Trophoblast cell (in vitro differentiated cells and primary cell): Measurements from ENCODE around the gene LUC7L3.

Experiments
- DNase-seq, 2 donors: peaks; one replicate each; pipeline ENCODE4 v3.0.0-alpha.2; 2016
- H2AFZ ChIP-seq: 2 replicates; pipeline ENCODE4 v1.6.1; 2013; ENCODE audit warnings: low read length, moderate library complexity, mild to moderate bottlenecking; ENCODE audit not compliant: insufficient read depth, poor library complexity
- H2AK5ac ChIP-seq: 2 replicates; pipeline ENCODE4 v1.6.1; 2013; ENCODE audit warnings: mild to moderate bottlenecking, low read length
- H2BK120ac ChIP-seq: 2 replicates; pipeline ENCODE4 v1.6.1; 2013; ENCODE audit warnings: low read length, mild to moderate bottlenecking, moderate library complexity; ENCODE audit not compliant: insufficient read depth, poor library complexity
- H2BK12ac ChIP-seq: 2 replicates; pipeline ENCODE4 v1.6.1; 2013; ENCODE audit warnings: mild to moderate bottlenecking, low read length, moderate library complexity
- H2BK5ac ChIP-seq: 2 replicates; pipeline ENCODE4 v1.6.1; 2013; ENCODE audit warnings: low read length, low read depth, moderate library complexity, mild to moderate bottlenecking; ENCODE audit not compliant: poor library complexity
- H3K14ac ChIP-seq: 2 replicates; pipeline ENCODE4 v1.6.1; 2013; ENCODE audit warnings: mild to moderate bottlenecking, low read length
- H3K18ac ChIP-seq: 2 replicates; pipeline ENCODE4 v1.6.1; 2013; ENCODE audit warnings: mild to moderate bottlenecking, low read length
- H3K23ac ChIP-seq: 2 replicates; pipeline ENCODE4 v1.6.1; 2013; ENCODE audit warnings: low read length
- H3K27ac ChIP-seq: 2 replicates; pipeline ENCODE4 v1.5.1; 2013; ENCODE audit warnings: low read depth, mild to moderate bottlenecking, inconsistent platforms, low read length, moderate library complexity
- H3K27me3 ChIP-seq: 2 replicates; pipeline ENCODE4 v1.6.1; 2013; ENCODE audit warnings: inconsistent platforms, mild to moderate bottlenecking, low read length, moderate library complexity; ENCODE audit not compliant: insufficient read depth
- H3K36me3 ChIP-seq, 2 experiments: 1 replicate in 1 of 2; 2 replicates in 1 of 2; pipeline ENCODE4 v1.6.1; 2013; ENCODE audit warnings: low read length in 2 of 2, mild to moderate bottlenecking in 2 of 2, moderate library complexity in 1 of 2; ENCODE audit not compliant: insufficient read depth in 2 of 2, control insufficient read depth in 1 of 2
- H3K4ac ChIP-seq: 2 replicates; pipeline ENCODE4 v1.6.1; 2013; ENCODE audit warnings: low read depth, mild to moderate bottlenecking, low read length, moderate library complexity
- H3K4me1 ChIP-seq, 2 experiments: 1 replicate in 1 of 2; 2 replicates in 1 of 2; pipeline ENCODE4 v1.6.1; 2013; ENCODE audit warnings: low read length in 2 of 2, mild to moderate bottlenecking in 2 of 2, moderate library complexity in 1 of 2; ENCODE audit not compliant: insufficient read depth in 2 of 2, control insufficient read depth in 1 of 2
- H3K4me2 ChIP-seq: 2 replicates; pipeline ENCODE4 v1.6.1; 2013; ENCODE audit warnings: inconsistent platforms, mild to moderate bottlenecking, low read length, moderate library complexity
- H3K4me3 ChIP-seq: 2 replicates; pipeline ENCODE4 v1.5.1; 2013; ENCODE audit warnings: mild to moderate bottlenecking, low read depth, low read length, inconsistent platforms
- H3K79me1 ChIP-seq: one replicate; pipeline ENCODE4 v1.6.1; 2013; ENCODE audit warnings: low read length
- H3K79me2 ChIP-seq: 2 replicates; pipeline ENCODE4 v1.6.1; 2013; ENCODE audit warnings: low read length, mild to moderate bottlenecking; ENCODE audit not compliant: control insufficient read depth, insufficient read depth, poor library complexity
- H3K9ac ChIP-seq: 2 replicates; pipeline ENCODE4 v1.6.1; 2013; ENCODE audit warnings: mild to moderate bottlenecking, low read length
- H3K9me3 ChIP-seq: 2 replicates; pipeline ENCODE4 v1.6.1; 2013; ENCODE audit warnings: low read depth, mild to moderate bottlenecking, control low read depth, inconsistent platforms, low read length; ENCODE audit not compliant: insufficient read depth
- H4K12ac ChIP-seq: 2 replicates; pipeline ENCODE4 v1.6.1; 2013; ENCODE audit warnings: low read depth, mild to moderate bottlenecking, low read length, moderate library complexity
- H4K8ac ChIP-seq: 2 replicates; pipeline ENCODE4 v1.6.1; 2013; ENCODE audit warnings: low read depth, mild to moderate bottlenecking, low read length, moderate library complexity
- H4K91ac ChIP-seq: one replicate; pipeline ENCODE4 v1.6.1; 2013; ENCODE audit warnings: low read depth, mild to moderate bottlenecking, low read length, moderate library complexity
- WGBS: extraction: QIAGEN DNeasy Blood & Tissue Kit; methylation state at CpG from one replicate; pipeline ENCODE4 v1.1.7; 2013; ENCODE audit warnings: missing lambda C conversion rate; ENCODE audit not compliant: insufficient read length, insufficient coverage; ENCODE audit errors: extremely low coverage; 5-methylcytosine and 5-hydroxymethylcytosine counted together

LUC7L3 gene

DNA sequence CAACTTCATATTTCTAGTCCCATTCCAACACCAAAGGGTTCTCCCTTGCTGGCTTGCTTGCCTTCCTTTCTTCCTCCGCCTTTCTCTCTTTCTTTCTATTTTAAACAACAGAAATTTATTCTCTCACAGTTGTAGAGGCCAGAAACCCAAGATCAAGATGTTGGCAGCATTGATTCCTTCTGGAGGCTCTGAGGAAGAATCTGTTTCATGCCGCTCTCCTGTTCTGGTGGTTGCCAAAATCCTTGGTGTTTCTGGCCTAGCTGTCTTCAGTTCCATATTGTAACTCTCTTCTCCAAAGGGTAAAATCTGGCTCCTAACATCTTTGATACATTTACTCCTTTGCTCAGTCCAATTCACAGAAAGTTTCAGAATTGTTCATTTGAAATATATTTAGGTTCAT is 50.9 kb downstream of the LUC7L3 start:
- no peak overlapping the region for H4K8ac ChIP-seq
- H4K12ac ChIP-seq: no peak overlapping the region
- H3K4me1 ChIP-seq: peaks cover 0 to 3% of the 10 kb centered on the region in 2 experiments
- no peak overlapping the region for H2BK12ac ChIP-seq
- H3K79me2 ChIP-seq: no peaks in the 10 kb centered on the region
- H2BK5ac ChIP-seq: no peak overlapping the region
- DNase-seq: no peak
- no peaks in the 10 kb centered on the region for H3K27me3 ChIP-seq
- no peak overlapping the region for H3K18ac ChIP-seq
- H3K36me3 ChIP-seq: no peaks in the 10 kb centered on the region
- H3K4me3 ChIP-seq: no peak overlapping the region
- no peak overlapping the region for H2BK120ac ChIP-seq
- no peaks in the 10 kb centered on the region for H3K79me1 ChIP-seq
- no peak overlapping the region for H3K27ac ChIP-seq
- no peak overlapping the region for H2AK5ac ChIP-seq
- no CpG with 5 or more reads among the region's 2 CpGs for WGBS
- no peak overlapping the region for H3K4me2 ChIP-seq
- no peak overlapping the region for H3K14ac ChIP-seq
- H4K91ac ChIP-seq: no peak overlapping the region
- no peak overlapping the region for H3K9ac ChIP-seq
- no peaks in the 10 kb centered on the region for H3K9me3 ChIP-seq
- H3K4ac ChIP-seq: no peak overlapping the region
- H2AFZ ChIP-seq: no peak overlapping the region
- no peak overlapping the region for H3K23ac ChIP-seq

DNA sequence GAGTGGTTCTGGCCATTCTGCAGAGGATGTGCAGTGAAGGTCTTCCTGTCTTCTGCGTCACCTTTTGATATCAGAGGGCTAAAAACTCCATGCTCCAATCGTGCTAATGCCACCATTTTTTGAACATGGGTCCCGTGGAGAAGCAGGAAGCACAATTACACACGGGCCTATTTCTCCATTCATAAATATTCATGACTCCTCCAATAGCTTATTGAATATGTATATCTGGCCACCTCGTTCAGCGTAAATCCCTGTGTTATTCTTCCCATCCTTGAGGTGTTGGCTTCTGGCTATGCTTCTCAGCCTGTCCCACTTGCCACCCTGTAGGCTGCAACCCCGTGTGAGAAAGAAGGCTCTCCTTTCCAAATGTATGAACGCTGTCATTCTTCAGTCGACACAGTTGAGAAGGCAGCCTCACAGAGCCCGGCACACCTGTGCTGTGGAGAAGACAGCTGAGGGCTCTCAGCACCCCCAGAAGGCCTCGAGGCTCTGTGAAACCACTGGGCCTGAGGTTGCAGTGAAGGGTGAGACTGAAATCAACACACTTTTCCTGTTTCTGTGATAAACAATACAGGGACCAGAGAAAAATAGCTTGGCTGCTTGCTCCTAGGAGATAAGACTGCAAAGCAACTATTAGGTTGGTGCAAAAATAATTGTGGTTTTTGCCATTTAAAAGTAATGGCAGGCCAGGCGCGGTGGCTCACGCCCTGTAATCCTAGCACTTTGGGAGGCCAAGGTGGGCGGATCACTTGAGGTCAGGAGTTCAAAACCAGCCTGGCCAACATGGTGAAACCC is 52.8 kb downstream of the LUC7L3 start:
- H4K8ac ChIP-seq: no peak overlapping the region
- DNase-seq: no peak
- H3K14ac ChIP-seq: no peak overlapping the region
- H3K9me3 ChIP-seq: no peaks in the 10 kb centered on the region
- no peak overlapping the region for H2BK120ac ChIP-seq
- no peak overlapping the region for H3K18ac ChIP-seq
- no peak overlapping the region for H2BK12ac ChIP-seq
- no peak overlapping the region for H3K4ac ChIP-seq
- H3K79me1 ChIP-seq: no peaks in the 10 kb centered on the region
- H2BK5ac ChIP-seq: no peak overlapping the region
- H3K27me3 ChIP-seq: no peaks in the 10 kb centered on the region
- H2AK5ac ChIP-seq: no peak overlapping the region
- H4K91ac ChIP-seq: no peak overlapping the region
- no peak overlapping the region for H4K12ac ChIP-seq
- no peaks in the 10 kb centered on the region for H3K4me1 ChIP-seq
- H3K4me2 ChIP-seq: no peak overlapping the region
- H3K27ac ChIP-seq: no peak overlapping the region
- H3K9ac ChIP-seq: no peak overlapping the region
- H3K79me2 ChIP-seq: no peaks in the 10 kb centered on the region
- no peak overlapping the region for H3K23ac ChIP-seq
- no peaks in the 10 kb centered on the region for H3K36me3 ChIP-seq
- H2AFZ ChIP-seq: no peak overlapping the region
- no CpG with 5 or more reads among the region's 15 CpGs for WGBS
- H3K4me3 ChIP-seq: no peak overlapping the region

DNA sequence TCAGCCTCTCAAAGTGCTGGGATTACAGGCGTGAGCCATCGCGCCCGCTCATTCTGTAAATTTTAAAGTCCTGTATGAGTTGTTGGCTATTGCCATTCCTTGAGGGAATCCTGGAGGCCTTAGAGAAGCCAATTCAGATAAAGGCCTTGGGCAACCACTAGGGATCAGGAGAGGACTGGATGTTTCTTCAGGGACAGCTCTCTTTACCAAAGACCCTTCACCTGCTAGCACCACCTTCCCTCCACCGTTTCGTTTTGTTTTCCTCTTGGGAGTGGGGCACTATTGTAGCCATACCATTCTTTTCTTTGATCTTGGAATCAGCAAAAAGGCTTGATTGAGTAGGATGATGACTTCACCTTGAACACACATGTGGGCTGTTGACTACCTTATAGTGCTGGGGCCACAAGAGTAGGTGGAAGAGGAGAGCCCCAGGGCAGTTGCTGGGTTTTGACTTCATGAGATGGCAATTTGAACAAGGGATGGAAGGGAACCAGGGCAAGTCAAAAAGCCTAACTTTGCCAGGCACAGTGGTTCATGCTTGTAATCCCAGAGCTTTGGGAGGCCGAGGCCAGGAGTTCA is 54.9 kb downstream of the LUC7L3 start:
- Histone ChIP-seq H3K18ac (no peak overlapping the region), H3K9ac (no peak overlapping the region)

DNA sequence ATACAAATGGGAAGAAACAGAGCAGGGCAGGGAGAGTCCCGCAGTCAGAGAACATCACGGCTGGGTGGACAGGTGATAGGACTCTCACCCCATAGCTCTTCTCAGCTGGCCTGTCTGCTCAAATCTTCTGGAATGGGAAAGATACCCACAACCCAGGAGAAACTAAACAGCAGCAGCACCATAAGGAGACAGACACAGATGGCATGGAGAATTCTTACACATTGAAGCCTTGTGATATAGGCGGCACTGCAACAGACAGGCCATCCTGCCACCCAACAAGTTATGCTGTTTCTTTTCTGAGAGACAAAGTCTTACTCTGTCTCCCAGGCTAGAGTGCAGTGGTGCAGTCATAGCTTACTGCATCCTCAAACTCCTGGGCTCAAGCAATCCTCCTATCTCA is 56.5 kb downstream of the LUC7L3 start:
- H4K12ac ChIP-seq: no peak overlapping the region

More for the DNA sequence above, 54.9 kb downstream of the LUC7L3 start:
- Histone ChIP-seq H3K36me3 (no peaks in the 10 kb centered on the region), H2AK5ac (no peak overlapping the region), H4K8ac (no peak overlapping the region), H3K79me1 (no peaks in the 10 kb centered on the region), H2BK5ac (no peak overlapping the region), H3K4me3 (no peak overlapping the region), H4K91ac (no peak overlapping the region), H3K27ac (no peak overlapping the region), H2BK120ac (no peak overlapping the region), H3K4me2 (no peak overlapping the region), H3K4me1 (no peaks in the 10 kb centered on the region), H2AFZ (no peak overlapping the region), H3K79me2 (no peaks in the 10 kb centered on the region), H4K12ac (no peak overlapping the region), H3K23ac (no peak overlapping the region), H3K4ac (no peak overlapping the region), H3K9me3 (no peaks in the 10 kb centered on the region), H3K14ac (no peak overlapping the region), H3K27me3 (no peaks in the 10 kb centered on the region), H2BK12ac (no peak overlapping the region)
- no CpG with 5 or more reads among the region's 7 CpGs for WGBS
- no peak for DNase-seq

More for the DNA sequence above, 56.5 kb downstream of the LUC7L3 start:
- Histone ChIP-seq H4K91ac (no peak overlapping the region), H3K4ac (no peak overlapping the region), H3K9ac (no peak overlapping the region), H3K4me3 (no peak overlapping the region), H2BK120ac (no peak overlapping the region), H3K4me2 (no peak overlapping the region), H3K18ac (no peak overlapping the region), H3K14ac (no peak overlapping the region), H3K36me3 (no peaks in the 10 kb centered on the region), H3K9me3 (no peaks in the 10 kb centered on the region), H3K27me3 (no peaks in the 10 kb centered on the region), H3K4me1 (no peaks in the 10 kb centered on the region), H2AFZ (no peak overlapping the region), H3K23ac (no peak overlapping the region), H2BK12ac (no peak overlapping the region), H3K79me2 (no peaks in the 10 kb centered on the region), H2BK5ac (no peak overlapping the region), H4K8ac (no peak overlapping the region), H2AK5ac (no peak overlapping the region), H3K79me1 (no peaks in the 10 kb centered on the region), H3K27ac (no peak overlapping the region)
- no peak for DNase-seq
- WGBS: no CpG with 5 or more reads among the region's 3 CpGs
